Aorta (tissue), 5 donors: ENCODE data around the gene BRD3. TPM values are rescaled to one million over a fixed set of nuclear protein-coding genes. Genes with fewer than 3 reads are reported as not detected.

Experiments
- ATAC-seq: fragments of 200-7000 bp; cut with Tn5 transposase; one replicate; pipeline ENCODE4 v1.9.1; 2022; ENCODE audit warnings: moderate library complexity; ENCODE audit not compliant: low FRiP score
- DNase-seq, 2 donors: peaks; one replicate each; pipeline ENCODE4 v3.0.0-alpha.2; 2020
- H3K27ac ChIP-seq, 2 donors: one replicate each; pipeline ENCODE4 v1.5.1; 2013; ENCODE audit warnings: low read length in 2 of 2, mild to moderate bottlenecking in 2 of 2, moderate library complexity in 2 of 2, control low read depth in 1 of 2, inconsistent platforms in 1 of 2, low read depth in 1 of 2
- H3K27me3 ChIP-seq, 2 donors: one replicate each; pipeline ENCODE4 v1.6.1; 2013; ENCODE audit warnings: control low read depth in 1 of 2, low read length in 1 of 2, mild to moderate bottlenecking in 1 of 2, moderate library complexity in 1 of 2; ENCODE audit not compliant: insufficient read depth in 2 of 2, control insufficient read depth in 1 of 2
- H3K36me3 ChIP-seq, 2 donors: one replicate each; pipeline ENCODE4 v1.6.1; 2013; ENCODE audit warnings: control low read depth in 1 of 2, low read length in 1 of 2, mild to moderate bottlenecking in 1 of 2; ENCODE audit not compliant: insufficient read depth in 2 of 2, control insufficient read depth in 1 of 2
- H3K4me1 ChIP-seq, 2 donors: one replicate each; pipeline ENCODE4 v1.6.1; 2013; ENCODE audit warnings: low read length in 2 of 2, control low read depth in 1 of 2, mild to moderate bottlenecking in 1 of 2, moderate library complexity in 1 of 2; ENCODE audit not compliant: insufficient read depth in 2 of 2, control insufficient read depth in 1 of 2
- H3K4me3 ChIP-seq, 2 donors: one replicate each; pipeline ENCODE4 v1.5.1; 2013; ENCODE audit warnings: low read length in 2 of 2, control low read depth in 1 of 2, mild to moderate bottlenecking in 1 of 2
- H3K9me3 ChIP-seq: one replicate; pipeline ENCODE4 v1.6.1; 2013; ENCODE audit warnings: mild to moderate bottlenecking, low read length; ENCODE audit not compliant: control insufficient read depth
- WGBS, 2 donors: extraction: QIAGEN DNeasy Blood & Tissue Kit; methylation state at CpG; one replicate each; pipeline ENCODE4 v1.1.7; 2013; 5-methylcytosine and 5-hydroxymethylcytosine counted together
- intact Hi-C, 2 donors: fragments of 100-400 bp; cut with DNase I; formaldehyde crosslinking; loops; one replicate each; pipeline versions ENCODE4 v1.14.2 to v1.15.0; 2022
- polyA plus RNA-seq, 2 donors: library from polyadenylated mRNA; stranded (reverse); fragments of 200-250 nt; gene quantifications; one replicate each; pipeline ENCODE4 v1.2.3, GENCODE V29; 2013
- total RNA-seq, 2 donors: library from RNA; stranded (reverse); fragmentation: NEBNext Ultra II Directional; extraction: Animal tissue kit (Norgen Biotek cat#: 25700); gene quantifications; one replicate each; pipeline ENCODE4 v1.2.1, GENCODE V29; 2021
- donor health status: healthy with polysubstance abuse.
- donor health status: Bipolar disorder and iron deficiency.
- donor health status: DM: no; HTN: no; CAD: no.
- donor health status: DM: no; HTN: no; CAD: no.
- donor health status: DM: yes; HTN: yes; CAD: no.

Gene BRD3
- total and polyA plus RNA-seq, 4 donors: 6.6 to 38.0 (median 19.5) TPM

GRCh38 chr9:134030821-134031470, 36.9 kb downstream of the BRD3 start:
- Histone ChIP-seq H3K36me3 (peaks cover 5 to 9% of the 10 kb centered on the region in 2 donors), H3K9me3 (no peaks in the 10 kb centered on the region), H3K27me3 (no peaks in the 10 kb centered on the region), H3K4me1 (no peaks in the 10 kb centered on the region), H3K4me3 (no peak overlapping the region), H3K27ac (no peak overlapping the region)
- ATAC-seq (no peak), DNase-seq (peak in 1 of 2 donors; percentile 55)
- intact Hi-C loops: no loop called here
- WGBS, 2 donors: 83 to 85% methylated on average over 29 of the region's 29 CpGs

DNA sequence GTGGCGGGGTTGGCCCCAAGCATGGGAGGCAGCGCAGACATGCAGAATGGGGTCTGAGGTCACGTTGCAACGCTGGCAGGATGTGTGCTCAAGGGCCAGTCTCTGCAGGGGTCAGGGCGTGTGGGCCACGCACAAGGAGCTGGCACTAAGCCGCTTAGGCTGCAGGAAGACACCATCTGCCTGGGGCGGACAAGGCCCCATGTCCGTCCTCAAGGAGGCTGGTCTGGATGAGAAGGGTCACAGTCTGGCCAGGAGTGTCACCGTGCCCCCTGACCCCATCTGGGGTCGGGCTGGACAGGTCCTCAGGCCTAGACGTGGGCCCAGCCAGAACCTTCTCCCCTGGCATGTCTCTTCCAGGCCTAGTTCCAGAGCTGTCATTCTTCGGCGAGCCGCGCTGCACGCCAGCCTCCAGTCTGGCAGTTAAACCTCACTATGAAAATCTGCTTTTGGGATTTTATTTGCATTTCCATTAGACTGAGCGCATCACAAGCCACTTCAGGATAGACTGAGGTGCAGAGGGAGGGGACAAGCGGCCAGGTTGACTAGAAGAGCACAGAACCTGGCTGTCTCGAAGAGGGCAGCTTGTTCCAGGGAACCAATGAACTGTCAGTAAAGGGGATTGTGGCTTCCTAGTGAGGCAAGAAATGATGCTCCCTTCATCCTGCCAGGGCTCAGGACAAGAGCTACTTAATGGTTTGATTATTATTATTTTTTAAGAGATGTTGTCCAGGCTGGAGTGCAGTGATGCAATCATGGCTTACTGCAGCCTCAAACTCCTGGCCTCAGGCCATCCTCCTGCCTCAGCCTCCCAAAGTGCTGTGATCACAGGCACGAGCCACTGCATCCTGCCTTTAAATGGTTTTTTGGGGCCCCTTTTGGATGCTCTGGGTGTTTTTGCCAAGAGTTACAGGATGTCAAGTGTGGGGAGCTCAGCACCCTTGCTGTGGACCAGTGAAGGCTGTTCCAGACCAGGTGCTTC, 38.3 kb downstream of the BRD3 start:
- ATAC-seq: no peak
- Histone ChIP-seq H3K9me3 (no peaks in the 10 kb centered on the region), H3K36me3 (peaks cover 4 to 5% of the 10 kb centered on the region in 2 donors), H3K27ac (no peak overlapping the region), H3K4me3 (no peak overlapping the region), H3K27me3 (no peaks in the 10 kb centered on the region), H3K4me1 (no peaks in the 10 kb centered on the region)
- 90% methylated on average over 21 of the region's 21 CpGs for WGBS, 2 donors
- DNase-seq: peak in 1 of 2 donors; percentile 69
- intact Hi-C loops: no loop called here

- WGBS, 2 donors: 91 to 94% methylated on average over 22 of the region's 22 CpGs
- ATAC-seq (no peak), DNase-seq (peak in 1 of 2 donors; percentile 67)
- intact Hi-C loops: no loop called here
- Histone ChIP-seq H3K27ac (no peak overlapping the region), H3K27me3 (no peaks in the 10 kb centered on the region), H3K4me3 (no peak overlapping the region), H3K4me1 (no peaks in the 10 kb centered on the region), H3K9me3 (no peaks in the 10 kb centered on the region), H3K36me3 (peaks cover 3 to 5% of the 10 kb centered on the region in 2 donors)
Observed at GRCh38 chr9:134028575-134029247, 39.1 kb downstream of the BRD3 start.

- Histone ChIP-seq H3K27ac (no peak overlapping the region), H3K4me1 (no peaks in the 10 kb centered on the region), H3K27me3 (no peaks in the 10 kb centered on the region), H3K9me3 (no peaks in the 10 kb centered on the region), H3K4me3 (no peak overlapping the region), H3K36me3 (peaks cover 1 to 4% of the 10 kb centered on the region in 2 donors)
- DNase-seq (no peak), ATAC-seq (no peak)
- intact Hi-C loops: no loop called here
- WGBS, 2 donors: 95 to 97% methylated on average over 9 of the region's 9 CpGs
Observed at GRCh38 chr9:134028076-134028475, 39.8 kb downstream of the BRD3 start.

- Histone ChIP-seq H3K27ac (no peak overlapping the region), H3K4me1 (no peaks in the 10 kb centered on the region), H3K36me3 (no peaks in the 10 kb centered on the region), H3K9me3 (no peaks in the 10 kb centered on the region), H3K4me3 (no peak overlapping the region), H3K27me3 (no peaks in the 10 kb centered on the region)
- no peak for DNase-seq
- intact Hi-C loops: no loop called here
- WGBS, 2 donors: 97% methylated on average over 7 of the region's 7 CpGs
- ATAC-seq: no peak
Observed at GRCh38 chr9:134027561-134027960, 40.3 kb downstream of the BRD3 start.

DNA sequence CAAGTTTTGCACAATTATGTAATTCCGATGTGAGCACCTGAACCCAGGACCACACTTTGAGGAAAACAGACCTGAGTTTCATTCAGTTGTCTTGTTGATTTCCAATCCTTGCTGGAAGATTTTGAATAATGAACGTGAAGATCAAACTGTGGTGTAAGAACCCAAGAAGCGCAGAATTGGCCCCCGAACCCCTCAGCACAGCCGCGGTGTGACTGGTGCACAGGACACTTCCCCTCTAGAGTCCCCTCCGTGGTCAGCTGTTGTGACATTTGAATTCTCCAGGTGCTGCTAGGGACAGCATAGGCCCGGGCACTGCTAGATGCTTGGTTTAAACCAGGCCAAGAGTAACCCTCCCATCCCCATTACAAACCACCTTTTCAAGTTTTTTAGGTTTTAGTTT, 40.8 kb downstream of the BRD3 start:
- no peak overlapping the region for H3K27ac ChIP-seq
- intact Hi-C loops: no loop called here
- no peak overlapping the region for H3K4me3 ChIP-seq
- H3K9me3 ChIP-seq: no peaks in the 10 kb centered on the region
- WGBS, 2 donors: 89 to 93% methylated on average over 8 of the region's 8 CpGs
- no peaks in the 10 kb centered on the region for H3K4me1 ChIP-seq
- no peaks in the 10 kb centered on the region for H3K27me3 ChIP-seq
- no peaks in the 10 kb centered on the region for H3K36me3 ChIP-seq
- ATAC-seq (no peak), DNase-seq (no peak)

- 90 to 93% methylated on average over 18 of the region's 18 CpGs for WGBS, 2 donors
- H3K27me3 ChIP-seq: no peaks in the 10 kb centered on the region
- intact Hi-C loops: no loop called here
Observed at GRCh38 chr9:134026581-134026980, 41.2 kb downstream of the BRD3 start.

DNA sequence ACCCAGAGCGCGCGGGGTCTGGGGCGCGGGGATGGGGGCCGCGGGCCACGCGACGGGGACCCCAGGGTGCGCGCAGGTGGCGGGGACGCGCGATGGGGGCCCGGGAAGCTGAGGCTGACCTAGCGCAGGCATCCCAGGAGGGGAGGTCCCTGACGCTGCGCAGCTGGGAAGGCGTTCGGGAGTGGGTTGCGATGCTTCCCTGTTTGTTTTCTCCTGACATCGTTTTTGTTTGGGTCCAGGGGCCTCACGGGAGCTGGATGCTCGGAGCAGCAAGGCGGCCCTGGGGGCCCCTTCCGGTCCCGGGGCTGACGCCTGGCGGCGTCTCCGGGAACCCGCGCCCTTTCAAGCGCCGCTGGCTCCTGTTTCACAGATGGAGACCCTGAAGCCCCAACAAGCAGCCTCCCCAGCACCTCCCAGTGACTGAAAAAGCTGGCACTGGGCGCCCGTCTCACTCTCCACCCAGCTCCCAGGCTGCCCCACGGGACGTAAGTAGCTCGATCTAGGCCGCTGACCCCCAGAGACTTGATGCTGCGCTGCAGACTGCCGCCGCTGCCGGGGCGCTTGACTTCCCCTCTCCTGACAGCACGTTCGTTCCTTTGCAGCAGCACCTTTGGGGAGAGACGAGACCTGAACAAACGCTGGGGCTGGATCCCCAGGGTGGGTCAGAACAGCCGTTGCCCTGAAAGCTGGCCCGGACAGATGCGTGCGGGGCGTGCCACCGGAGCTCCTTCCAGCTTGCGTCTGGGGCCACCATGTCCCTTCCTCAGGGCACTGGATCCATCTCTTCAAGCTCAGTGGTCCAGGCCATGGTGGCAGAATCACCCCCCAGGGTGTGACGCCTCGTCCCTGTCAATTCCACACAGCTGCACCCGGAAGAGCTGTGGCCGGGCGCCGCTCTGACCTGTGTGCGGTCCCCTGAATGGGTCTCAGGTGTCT, 42.0 kb downstream of the BRD3 start:
- peak; percentile 21 for ATAC-seq
- WGBS, 2 donors: 14 to 15% methylated on average over 60 to 66 of the region's 66 CpGs
- intact Hi-C loops: loop anchor here in 1 of 2 donors (2.0 kb wide), 2 partner anchors 43 to 109 kb away; partner anchors contain the start of gene BRD3

More at GRCh38 chr9:134026581-134026980, 41.2 kb downstream of the BRD3 start:
- DNase-seq: no peak
- Histone ChIP-seq H3K9me3 (no peaks in the 10 kb centered on the region), H3K36me3 (no peaks in the 10 kb centered on the region), H3K27ac (no peak overlapping the region), H3K4me1 (no peaks in the 10 kb centered on the region), H3K4me3 (no peak overlapping the region)
- no peak for ATAC-seq

More for the DNA sequence above, 42.0 kb downstream of the BRD3 start:
- Histone ChIP-seq H3K4me1 (no peaks in the 10 kb centered on the region), H3K36me3 (no peaks in the 10 kb centered on the region), H3K27ac (no peak overlapping the region), H3K9me3 (no peaks in the 10 kb centered on the region), H3K27me3 (no peaks in the 10 kb centered on the region), H3K4me3 (peak overlapping the region; percentile 57 to 61)
- peak in 1 of 2 donors; percentile 70 for DNase-seq
